ENCODE data around the gene RETREG1. TPM values are rescaled to one million over a fixed set of nuclear protein-coding genes. Genes with fewer than 3 reads are reported as not detected.
A peak's percentile ranks its signal among the peaks of the same experiment; 100 is the strongest.

The RETREG1 gene
- total and polyA plus RNA-seq, 3 donors from 2014 or later = 24.8 to 103 (median 55.4) TPM

DNA sequence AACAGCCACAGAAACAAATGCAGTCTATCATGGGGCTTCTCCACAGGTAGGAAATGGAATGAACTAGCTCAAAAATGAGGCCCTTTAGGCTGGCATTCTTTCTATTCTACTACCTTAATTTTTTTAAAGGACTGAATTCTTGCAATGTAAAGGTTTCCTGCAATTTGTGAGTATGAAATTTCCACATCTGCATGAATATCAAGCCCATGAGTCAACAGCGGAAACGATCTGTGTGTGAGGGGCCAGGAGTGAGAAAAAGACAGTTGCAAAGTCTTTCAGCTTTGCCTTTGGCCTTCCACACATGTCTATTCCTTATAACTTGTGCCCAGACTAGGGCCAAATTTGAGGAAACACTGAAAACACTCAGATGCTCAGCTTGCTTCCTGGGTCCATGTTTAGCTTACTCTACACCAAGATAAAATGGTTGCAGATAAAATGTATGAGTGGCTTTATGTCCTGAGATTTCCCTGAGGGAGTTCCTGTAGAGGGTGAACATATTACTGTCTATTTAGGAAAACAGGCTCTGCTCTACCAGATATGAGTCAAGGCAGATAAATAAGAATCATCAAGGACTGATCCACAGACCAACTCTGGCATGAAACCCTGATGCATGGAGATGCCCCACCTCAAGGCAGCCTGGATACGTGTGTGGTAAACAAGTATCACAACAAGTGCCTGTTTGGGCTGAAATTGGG, 46.5 kb downstream of the RETREG1 start:
- DNase-seq = no peak
- H3K36me3 ChIP-seq (ENCODE audit: low read depth, missing control alignments) = no peaks in the 10 kb centered on the region
- no peak overlapping the region for H3K27ac ChIP-seq
- 77 to 78% methylated on average over 3 of the region's 3 CpGs for WGBS, 2 donors
- H3K9me3 ChIP-seq = no peaks in the 10 kb centered on the region
- H3K4me1 ChIP-seq = no peaks in the 10 kb centered on the region
- intact Hi-C loops (cut with DNase I; ENCODE audit: low total_unique reads) = no loop called here
- TF ChIP-seq POLR2A (IDR thresholded peaks at IDR 0.05) = no peak
- TF ChIP-seq, protein P1, sequence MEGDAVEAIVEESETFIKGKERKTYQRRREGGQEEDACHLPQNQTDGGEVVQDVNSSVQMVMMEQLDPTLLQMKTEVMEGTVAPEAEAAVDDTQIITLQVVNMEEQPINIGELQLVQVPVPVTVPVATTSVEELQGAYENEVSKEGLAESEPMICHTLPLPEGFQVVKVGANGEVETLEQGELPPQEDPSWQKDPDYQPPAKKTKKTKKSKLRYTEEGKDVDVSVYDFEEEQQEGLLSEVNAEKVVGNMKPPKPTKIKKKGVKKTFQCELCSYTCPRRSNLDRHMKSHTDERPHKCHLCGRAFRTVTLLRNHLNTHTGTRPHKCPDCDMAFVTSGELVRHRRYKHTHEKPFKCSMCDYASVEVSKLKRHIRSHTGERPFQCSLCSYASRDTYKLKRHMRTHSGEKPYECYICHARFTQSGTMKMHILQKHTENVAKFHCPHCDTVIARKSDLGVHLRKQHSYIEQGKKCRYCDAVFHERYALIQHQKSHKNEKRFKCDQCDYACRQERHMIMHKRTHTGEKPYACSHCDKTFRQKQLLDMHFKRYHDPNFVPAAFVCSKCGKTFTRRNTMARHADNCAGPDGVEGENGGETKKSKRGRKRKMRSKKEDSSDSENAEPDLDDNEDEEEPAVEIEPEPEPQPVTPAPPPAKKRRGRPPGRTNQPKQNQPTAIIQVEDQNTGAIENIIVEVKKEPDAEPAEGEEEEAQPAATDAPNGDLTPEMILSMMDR (IDR thresholded peaks at IDR 0.05) = no peak
- no peaks in the 10 kb centered on the region for H3K27me3 ChIP-seq
- no peak overlapping the region for H3K4me3 ChIP-seq

GRCh38 chr5:16568875-16569580, 47.8 kb downstream of the RETREG1 start:
- H3K4me1 ChIP-seq = no peaks in the 10 kb centered on the region
- no peak for TF ChIP-seq POLR2A (IDR thresholded peaks at IDR 0.05)
- TF ChIP-seq, protein P1 (IDR thresholded peaks at IDR 0.05) = no peak
- WGBS, 2 donors = 75 to 76% methylated on average over 16 of the region's 16 CpGs
- peak; percentile 65 for DNase-seq
- no peaks in the 10 kb centered on the region for H3K27me3 ChIP-seq
- no peak overlapping the region for H3K27ac ChIP-seq
- intact Hi-C loops (cut with DNase I; ENCODE audit: low total_unique reads) = no loop called here
- no peaks in the 10 kb centered on the region for H3K9me3 ChIP-seq
- no peaks in the 10 kb centered on the region for H3K36me3 ChIP-seq (ENCODE audit: low read depth, missing control alignments)
- H3K4me3 ChIP-seq = no peak overlapping the region

GRCh38 chr5:16567365-16567764, 49.4 kb downstream of the RETREG1 start:
- Histone ChIP-seq H3K27ac (no peak overlapping the region), H3K9me3 (no peaks in the 10 kb centered on the region), H3K27me3 (no peaks in the 10 kb centered on the region), H3K4me1 (no peaks in the 10 kb centered on the region), H3K36me3 (ENCODE audit: low read depth, missing control alignments) (no peaks in the 10 kb centered on the region), H3K4me3 (no peak overlapping the region)
- 86 to 89% methylated on average over 3 of the region's 3 CpGs for WGBS, 2 donors
- no peak for DNase-seq
- no peak for TF ChIP-seq POLR2A (IDR thresholded peaks at IDR 0.05)
- TF ChIP-seq, protein P1 (IDR thresholded peaks at IDR 0.05) = no peak
- intact Hi-C loops (cut with DNase I; ENCODE audit: low total_unique reads) = no loop called here

DNA sequence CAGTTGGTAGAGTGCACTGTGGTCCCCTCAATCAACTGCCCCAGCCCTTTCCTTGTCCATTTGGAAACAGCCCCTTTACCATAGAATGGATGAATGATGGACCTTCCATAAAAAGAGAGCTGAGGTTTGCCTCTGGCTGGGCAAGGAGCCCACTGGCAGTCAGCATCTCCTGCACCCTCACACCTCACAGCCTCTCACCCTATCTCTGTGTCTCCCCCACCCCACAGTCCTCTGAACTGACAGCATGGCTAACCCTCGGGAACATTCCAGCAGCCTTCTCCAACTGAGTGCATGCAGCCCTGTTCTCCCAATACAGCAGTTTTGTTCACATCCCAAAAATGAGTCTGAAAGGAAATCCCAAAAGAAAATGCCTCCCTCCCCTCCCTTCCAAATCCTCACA, 51.7 kb downstream of the RETREG1 start:
- intact Hi-C loops (cut with DNase I; ENCODE audit: low total_unique reads) = no loop called here
- no peak for DNase-seq
- Histone ChIP-seq H3K9me3 (no peaks in the 10 kb centered on the region), H3K27me3 (no peaks in the 10 kb centered on the region), H3K4me3 (no peak overlapping the region), H3K36me3 (ENCODE audit: low read depth, missing control alignments) (no peaks in the 10 kb centered on the region), H3K4me1 (no peaks in the 10 kb centered on the region), H3K27ac (no peak overlapping the region)
- TF ChIP-seq, protein P1 (IDR thresholded peaks at IDR 0.05) = no peak
- no peak for TF ChIP-seq POLR2A (IDR thresholded peaks at IDR 0.05)
- WGBS, 2 donors = 78 to 93% methylated on average over 1 of the region's 1 CpG

All from testis (tissue), 3 donors.